Fibroblast of pulmonary artery (primary cell): ENCODE results near the gene NCF2.

ENCODE experiments used
- DNase-seq: peaks from one replicate; pipeline ENCODE4 v3.0.0-alpha.2; 2010; ENCODE audit warnings: low read depth
- H3K4me3 ChIP-seq: replicated peaks from 2 replicates; pipeline ENCODE4 v1.5.1; 2011; ENCODE audit warnings: low read depth, mild to moderate bottlenecking, control low read depth, low read length, moderate library complexity
- CTCF ChIP-seq: IDR thresholded peaks from 2 replicates; pipeline ENCODE4 v1.5.1; 2011; ENCODE audit warnings: mild to moderate bottlenecking, control low read depth, low read length, inconsistent platforms; ENCODE audit errors: missing control alignments

The NCF2 gene

GRCh38 chr1:183585038-183585437, 5.2 kb downstream of the NCF2 start:
- H3K4me3 ChIP-seq: no peak overlapping the region
- DNase-seq: no peak
- TF ChIP-seq CTCF: no peak

- no peak for DNase-seq
- TF ChIP-seq CTCF: no peak
- no peak overlapping the region for H3K4me3 ChIP-seq
Measured at GRCh38 chr1:183584147-183584546, 6.1 kb downstream of the NCF2 start.

GRCh38 chr1:183583466-183583865, 6.8 kb downstream of the NCF2 start:
- DNase-seq: peak; percentile 65

DNA sequence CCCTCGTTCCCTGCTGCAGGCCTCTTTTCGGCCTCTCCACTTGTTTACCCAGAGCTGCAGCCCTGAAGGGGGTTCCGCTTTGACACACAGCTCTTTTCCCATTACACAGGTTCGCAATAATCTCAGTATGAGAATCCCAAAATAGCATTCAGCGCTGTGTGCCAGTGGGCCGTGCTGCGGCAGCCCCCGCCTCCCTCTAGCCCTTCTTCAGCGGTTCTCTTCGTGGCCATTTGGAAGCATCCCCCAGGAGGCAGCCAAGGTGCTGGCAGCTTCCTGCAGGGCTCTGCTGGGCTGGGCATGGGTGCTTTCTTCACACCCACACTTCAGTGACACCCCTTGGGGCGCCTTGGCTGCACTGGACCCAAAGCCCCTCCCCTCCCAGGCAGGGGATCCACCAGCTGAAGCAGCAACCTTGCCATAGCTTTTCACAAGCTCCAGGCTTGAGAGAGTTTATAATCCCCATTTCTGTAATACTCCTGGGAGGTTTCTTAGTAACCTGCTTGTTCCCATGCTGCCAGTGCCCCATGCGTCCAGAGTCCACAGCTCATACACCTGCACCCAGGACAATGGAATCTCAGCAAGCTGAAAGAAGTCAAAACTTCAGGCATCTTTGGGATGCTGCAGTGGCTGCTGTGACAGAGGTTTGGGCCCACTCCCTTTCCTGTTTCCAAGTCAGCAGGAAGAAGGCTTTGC, 8.1 kb downstream of the NCF2 start:
- DNase-seq: no peak
- TF ChIP-seq CTCF: no peak
- H3K4me3 ChIP-seq: no peak overlapping the region

More at GRCh38 chr1:183583466-183583865, 6.8 kb downstream of the NCF2 start:
- H3K4me3 ChIP-seq: no peak overlapping the region
- no peak for TF ChIP-seq CTCF

DNA sequence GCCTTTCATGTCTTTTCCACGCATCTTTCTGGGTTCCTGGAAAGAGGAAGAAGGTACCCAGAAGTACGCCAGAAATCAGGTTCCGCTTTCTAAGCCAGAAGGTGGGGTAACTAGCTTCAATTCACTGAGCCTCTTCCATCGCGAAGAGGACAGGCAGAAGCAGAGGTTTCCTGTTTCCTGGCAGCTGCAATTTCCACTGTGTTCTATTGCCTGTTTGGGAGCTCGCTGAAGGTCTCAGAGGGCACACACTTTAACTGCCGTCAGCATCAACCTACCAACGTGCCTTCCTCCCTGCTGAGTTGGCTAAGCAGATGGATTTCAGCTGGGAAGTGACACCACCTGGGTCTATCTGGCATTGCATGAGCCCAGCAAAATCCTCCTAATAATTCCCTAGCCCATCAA, 10.0 kb downstream of the NCF2 start:
- peak; percentile 38 for DNase-seq
- no peak overlapping the region for H3K4me3 ChIP-seq
- TF ChIP-seq CTCF: peak; percentile 23

GRCh38 chr1:183578856-183579255, 11.4 kb downstream of the NCF2 start:
- no peak for DNase-seq
- no peak overlapping the region for H3K4me3 ChIP-seq
- TF ChIP-seq CTCF: no peak

GRCh38 chr1:183577897-183578465, 12.3 kb downstream of the NCF2 start:
- no peak for DNase-seq
- no peak overlapping the region for H3K4me3 ChIP-seq
- TF ChIP-seq CTCF: no peak
